Bone marrow (tissue), 2 donors: ENCODE measurements around the gene ABI3.

Source experiments
- DNase-seq, 2 donors: peaks; one replicate each; lab custom pipeline; 2025; lab: John Stamatoyannopoulos, UW

Gene ABI3

DNA sequence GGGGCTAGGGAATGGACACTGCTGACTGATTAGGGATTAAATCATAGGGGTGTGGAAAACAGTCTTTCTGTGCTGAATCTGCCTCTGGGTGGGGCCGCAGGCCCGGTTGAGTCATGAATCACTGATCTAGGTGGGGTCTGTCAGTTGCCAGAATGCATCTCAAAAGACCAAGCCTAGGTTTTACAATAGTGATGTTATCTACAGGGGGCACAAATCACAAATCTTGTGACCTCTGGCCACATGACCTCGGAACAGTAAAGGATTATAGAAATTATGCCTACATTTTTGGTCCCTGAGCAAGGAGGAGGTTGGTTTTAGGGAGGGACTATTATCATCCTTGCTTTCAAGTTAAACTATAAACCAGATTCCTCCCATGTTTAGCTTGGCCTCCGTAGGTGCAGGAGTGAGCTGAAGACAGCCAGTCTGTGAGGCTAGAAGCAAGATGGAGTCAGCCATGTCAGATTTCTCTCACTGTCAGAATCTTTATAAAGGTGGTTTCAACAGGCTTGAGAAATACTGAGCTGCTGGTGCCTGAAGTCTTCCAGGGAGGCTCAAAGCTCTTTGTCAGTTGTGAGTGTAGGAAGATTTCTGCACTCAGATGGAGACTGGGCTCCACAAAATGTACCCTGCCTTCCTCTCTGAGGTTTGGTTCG, 13.0 kb upstream of the ABI3 start:
- DNase-seq = no peak

DNA sequence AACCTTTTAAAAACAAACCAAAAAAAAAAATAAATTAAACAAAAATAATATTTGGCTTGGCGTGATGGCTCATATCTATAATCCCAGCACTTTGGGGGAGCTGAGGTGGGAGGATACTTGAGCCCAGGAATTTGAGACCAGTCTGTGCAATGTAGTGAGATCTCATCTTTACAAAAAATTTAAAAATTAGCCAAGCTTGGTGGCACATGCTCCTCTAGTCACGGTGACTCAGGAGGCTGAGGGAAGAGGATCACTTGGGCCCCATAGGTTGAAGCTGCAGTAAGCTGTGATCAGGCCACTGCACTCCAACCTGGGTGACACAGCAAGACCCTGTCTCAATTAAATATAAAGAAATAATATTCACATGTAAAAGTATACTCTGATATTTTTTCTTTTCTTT, 12.3 kb upstream of the ABI3 start:
- no peak for DNase-seq

- DNase-seq = no peak
Measured at GRCh38 chr17:49200423-49201083, 10.0 kb upstream of the ABI3 start.

DNA sequence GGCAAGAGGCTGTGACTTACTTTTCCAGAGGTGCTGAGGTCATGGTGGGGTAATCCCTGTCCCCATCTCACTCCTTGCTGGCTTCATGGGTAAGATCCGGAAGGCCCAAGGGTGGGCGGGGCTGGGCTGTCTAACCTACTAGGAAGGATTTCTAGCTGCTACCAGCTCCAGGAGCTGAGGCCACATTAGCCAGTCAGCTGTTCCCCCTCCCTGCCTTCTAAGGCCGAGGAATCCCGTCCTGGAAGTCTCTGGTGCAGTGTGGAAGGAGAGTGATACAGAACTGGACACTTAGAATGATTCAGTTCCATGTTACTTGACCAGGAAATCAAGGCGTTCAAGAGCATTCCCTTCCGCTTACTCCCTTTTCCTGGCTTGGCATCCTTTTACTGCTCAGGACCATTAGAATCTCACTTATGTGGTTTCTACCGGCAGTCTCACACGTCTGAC, 9.0 kb upstream of the ABI3 start:
- DNase-seq = no peak

DNA sequence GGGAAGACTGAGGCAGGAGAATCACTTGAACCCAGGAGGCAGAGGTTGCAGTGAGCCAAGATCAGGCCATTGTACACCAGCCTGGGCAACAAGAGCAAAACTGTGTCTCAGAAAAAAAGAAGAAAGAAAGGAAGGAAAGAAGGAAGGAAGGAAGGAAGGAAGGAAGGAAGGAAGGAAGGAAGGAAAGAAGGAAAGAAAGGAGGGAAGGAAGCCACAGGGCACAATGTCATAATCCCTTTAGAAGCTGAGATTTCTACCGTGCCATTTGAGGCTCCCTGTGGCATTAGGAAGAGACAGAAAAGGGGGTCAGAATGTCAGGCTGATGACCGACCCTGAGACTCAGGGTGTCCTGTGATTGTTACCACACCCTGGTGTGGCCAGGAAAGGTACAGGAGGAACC, 6.7 kb upstream of the ABI3 start:
- DNase-seq = no peak

- no peak for DNase-seq
Measured at GRCh38 chr17:49204516-49204915, 6.0 kb upstream of the ABI3 start.

DNA sequence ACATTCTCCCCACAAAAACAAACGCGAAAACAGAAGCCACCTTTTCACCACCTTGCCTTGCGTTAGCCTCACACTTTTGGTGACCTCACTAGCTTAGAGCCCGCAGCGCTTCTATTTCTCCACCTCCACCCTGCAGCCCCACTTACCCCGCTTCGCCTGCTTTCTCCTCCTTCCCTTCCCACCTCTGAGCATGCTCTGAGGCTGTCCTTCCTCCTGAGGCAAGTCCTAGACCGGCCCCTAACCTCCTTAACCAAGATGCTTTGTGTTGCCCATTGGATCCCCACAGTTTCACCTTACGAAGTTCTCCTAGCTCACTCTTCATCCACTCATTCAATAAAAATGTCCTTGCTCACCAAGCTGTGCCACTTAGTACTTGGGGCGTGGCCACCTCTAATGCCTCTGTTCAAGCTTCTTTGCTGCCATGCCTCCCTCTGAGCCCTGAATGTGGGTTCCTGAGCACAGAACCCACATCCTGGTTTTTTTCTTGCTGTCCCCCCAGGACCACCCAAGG, 1.4 kb upstream of the ABI3 start:
- DNase-seq = no peak

- DNase-seq = no peak
Measured at GRCh38 chr17:49213399-49213798, 2.9 kb downstream of the ABI3 start.

DNA sequence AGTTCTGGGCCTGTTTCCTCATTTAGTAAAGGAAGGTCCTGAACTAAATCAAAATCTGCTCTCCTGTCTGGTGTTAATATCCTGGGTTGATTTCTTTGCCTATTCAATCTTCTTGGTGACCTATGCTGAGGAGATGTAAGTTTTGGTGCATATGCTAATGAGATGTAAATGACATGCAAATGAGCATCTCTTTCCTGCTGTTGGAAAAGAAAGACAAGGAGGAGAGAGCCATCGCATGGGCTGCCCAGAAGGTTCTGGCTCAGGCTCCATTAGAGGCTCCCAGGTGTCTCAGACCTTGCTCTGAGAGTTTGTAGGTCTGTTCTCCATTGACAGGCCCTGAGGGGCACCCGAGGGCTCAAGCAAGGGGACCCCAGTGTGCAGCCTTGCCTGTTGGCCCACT, 3.3 kb downstream of the ABI3 start:
- DNase-seq = no peak

- DNase-seq = no peak
Measured at GRCh38 chr17:49214676-49215360, 4.3 kb downstream of the ABI3 start.

- DNase-seq = no peak
Measured at GRCh38 chr17:49216482-49216881, 6.0 kb downstream of the ABI3 start.

- no peak for DNase-seq
Measured at GRCh38 chr17:49216953-49217650, 6.6 kb downstream of the ABI3 start.

GRCh38 chr17:49217651-49218413, 7.3 kb downstream of the ABI3 start:
- DNase-seq = peak; percentile 28 to 88

DNA sequence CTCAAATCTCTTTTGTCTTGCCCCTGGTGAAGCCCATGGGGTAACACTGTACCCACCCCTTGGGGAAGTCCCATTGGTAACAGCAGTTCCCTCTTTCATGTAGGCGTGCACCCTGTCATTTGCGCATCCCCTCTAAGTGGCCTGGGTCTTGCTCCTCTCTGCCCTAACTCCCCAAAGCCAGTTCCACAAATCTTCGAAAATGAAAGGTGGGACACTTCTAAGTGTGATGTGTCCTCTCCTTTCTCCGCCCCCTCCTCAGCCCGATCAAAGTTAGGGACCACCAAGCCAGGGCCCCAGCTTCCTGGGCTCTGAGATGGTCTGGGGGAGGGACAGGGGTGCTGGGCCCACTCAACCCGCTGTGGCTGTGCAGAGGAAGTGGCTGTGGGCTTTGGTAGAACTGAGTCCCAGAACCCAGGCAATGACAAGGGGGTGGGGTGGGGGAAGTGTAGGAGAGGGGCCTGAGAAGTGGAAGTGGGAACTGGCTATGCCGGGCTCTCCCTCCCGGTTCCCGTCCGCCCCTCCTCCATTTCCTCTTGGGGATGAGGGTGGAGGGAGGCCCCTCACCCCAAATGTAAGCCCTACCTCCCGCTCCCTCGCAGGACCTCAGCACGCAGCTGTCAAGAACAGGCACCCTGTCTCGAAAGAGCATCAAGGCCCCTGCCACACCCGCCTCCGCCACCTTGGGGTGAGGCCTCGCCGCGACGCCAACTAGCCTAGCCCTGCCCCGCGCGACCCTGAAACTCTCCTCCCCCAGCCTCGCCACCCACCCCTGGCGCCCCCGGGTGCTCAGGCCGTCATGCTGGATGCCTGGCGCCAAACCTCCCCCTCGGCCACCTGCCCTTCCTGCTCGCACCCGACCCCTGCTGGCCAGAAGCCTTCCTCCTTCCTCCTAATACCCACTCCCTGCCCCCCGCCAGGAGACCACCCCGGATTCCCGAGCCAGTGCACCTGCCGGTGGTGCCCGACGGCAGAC, 8.7 kb downstream of the ABI3 start:
- DNase-seq = peak; percentile 27 to 46

- DNase-seq = no peak
Measured at GRCh38 chr17:49219987-49220386, 9.5 kb downstream of the ABI3 start.

DNA sequence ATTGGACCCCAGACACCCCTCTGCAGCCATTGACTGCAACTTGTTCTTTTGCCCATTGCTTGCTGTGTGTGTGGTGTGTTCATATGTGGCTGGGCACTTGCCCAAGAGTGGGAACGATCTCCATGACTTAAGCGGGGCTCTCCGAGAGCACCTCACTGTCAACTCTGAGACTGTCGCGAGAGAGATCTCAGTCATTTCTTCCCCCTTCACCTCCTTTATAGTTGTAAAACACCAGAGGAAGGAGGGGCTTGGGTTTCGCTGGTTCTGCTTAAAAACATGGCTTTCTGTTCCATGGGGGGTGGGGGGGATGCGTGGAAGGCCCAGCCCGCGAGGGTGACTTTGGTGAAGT, 12.6 kb downstream of the ABI3 start:
- no peak for DNase-seq

- DNase-seq = peak in 1 of 2 donors; percentile 35
Measured at GRCh38 chr17:49223517-49224197, 13.2 kb downstream of the ABI3 start.

GRCh38 chr17:49224198-49224996, 13.9 kb downstream of the ABI3 start:
- no peak for DNase-seq

- no peak for DNase-seq
Measured at GRCh38 chr17:49224997-49225337, 14.5 kb downstream of the ABI3 start.
